HCT116 (cell line): ENCODE data around the gene PKHD1. TPM values are rescaled to one million over a fixed set of nuclear protein-coding genes. Genes with fewer than 3 reads are reported as not detected.

Source experiments
- ATAC-seq: fragments of 200-7000 bp; cut with Tn5 transposase; 2 replicates; pipeline ENCODE4 v1.9.1; 2020; ENCODE audit warnings: mild to moderate bottlenecking, moderate library complexity
- BruUV-seq: library from RNA; stranded (reverse); fragments of 400-500 nt; replicated peaks from 2 replicates; lab custom pipeline; 2021; lab: Mats Ljungman, UMichigan
- CTCF ChIA-PET: fragments of 300-600 bp; sonication (Branson Sonifier 250); formaldehyde crosslinking; loops from one replicate; lab custom pipeline; 2021; ENCODE audit warnings: antibody characterized with exemption; lab: Charles Lee
- POLR2A ChIA-PET: fragments of 300-600, 350-600 bp; sonication (Branson Sonifier 250); formaldehyde crosslinking; loops from one replicate; lab custom pipeline; 2021; ENCODE audit warnings: antibody characterized with exemption; lab: Charles Lee
- RAD21 ChIA-PET, 2 experiments: fragments of 300-600 bp; sonication (Branson Sonifier 250); formaldehyde crosslinking; loops; one replicate each; lab custom pipeline; 2023; ENCODE audit warnings: low total read pairs in 2 of 2; ENCODE audit not compliant: uncharacterized antibody in 2 of 2, unreplicated experiment in 2 of 2, low non-redundant PET in 1 of 2; lab: Charles Lee
- DNase-seq: peaks from one replicate; pipeline ENCODE4 v3.0.0-alpha.2; 2010; ENCODE audit warnings: low read depth, low spot score
- H2AFZ ChIP-seq: fragments of 200-600 bp; shearing (Covaris generic), sonication (generic); 2 replicates; pipeline ENCODE4 v1.6.1; 2017; ENCODE audit warnings: low read depth, mixed run types, mixed read lengths, antibody characterized with exemption, low read length; ENCODE audit not compliant: poor library complexity, severe bottlenecking
- H3K27ac ChIP-seq: 2 replicates; pipeline ENCODE4 v1.5.1; 2012; ENCODE audit warnings: low read depth, low read length
- H3K27me3 ChIP-seq: fragments of 200-600 bp; sonication (generic); 2 replicates; pipeline ENCODE4 v1.6.1; 2016; ENCODE audit warnings: mixed run types, low read length, mixed read lengths; ENCODE audit not compliant: insufficient read depth
- H3K36me3 ChIP-seq, 2 experiments: fragments of 200-500 bp in 1 of 2; fragments of 200-600 bp in 1 of 2; sonication (Bioruptor generic) in 1 of 2; sonication (generic) in 1 of 2; 2 replicates each; pipeline versions ENCODE4 v1.5.1 to v1.6.1; 2014 to 2016; ENCODE audit warnings: low read length in 2 of 2, inconsistent platforms in 1 of 2, mixed read lengths in 1 of 2, mixed run types in 1 of 2; ENCODE audit not compliant: insufficient read depth in 2 of 2, control insufficient read depth in 1 of 2
- H3K4me1 ChIP-seq, 2 experiments: fragments of 200-600 bp in 1 of 2; sonication (generic) in 1 of 2; 2 replicates each; pipeline versions ENCODE4 v1.5.1 to v1.6.1; 2012 to 2017; ENCODE audit warnings: low read length in 2 of 2, inconsistent platforms in 1 of 2, mild to moderate bottlenecking in 1 of 2, mixed read lengths in 1 of 2, mixed run types in 1 of 2, moderate library complexity in 1 of 2; ENCODE audit not compliant: insufficient read depth in 2 of 2, control insufficient read depth in 1 of 2
- H3K4me2 ChIP-seq: fragments of 200-600 bp; sonication (generic); 2 replicates; pipeline ENCODE4 v1.6.1; 2017; ENCODE audit warnings: mixed run types, low read length, mixed read lengths
- H3K4me3 ChIP-seq, 2 experiments: fragments of 200-600 bp in 1 of 2; sonication (generic) in 1 of 2; replicated peaks in 1 of 2; 2 replicates each; pipeline ENCODE4 v1.5.1; 2011 to 2016; ENCODE audit warnings: low read length in 2 of 2, control low read depth in 1 of 2, low read depth in 1 of 2, mild to moderate bottlenecking in 1 of 2, mixed read lengths in 1 of 2, mixed run types in 1 of 2
- H3K79me2 ChIP-seq: fragments of 200-600 bp; sonication (generic); 2 replicates; pipeline ENCODE4 v1.6.1; 2017; ENCODE audit warnings: mild to moderate bottlenecking, mixed run types, low read length, moderate library complexity, mixed read lengths; ENCODE audit not compliant: insufficient read depth
- H3K9ac ChIP-seq: fragments of 200-600 bp; sonication (generic); 2 replicates; pipeline ENCODE4 v1.6.1; 2016; ENCODE audit warnings: low read length, mixed read lengths
- H3K9me2 ChIP-seq: fragments of 200-600 bp; sonication (generic), shearing (Covaris generic); 2 replicates; pipeline ENCODE4 v1.6.1; 2017; ENCODE audit warnings: mixed run types, mild to moderate bottlenecking, moderate library complexity; ENCODE audit not compliant: insufficient read depth
- H3K9me3 ChIP-seq, 2 experiments: fragments of 200-500 bp in 1 of 2; fragments of 200-600 bp in 1 of 2; sonication (Bioruptor generic) in 1 of 2; sonication (generic) in 1 of 2; 2 replicates each; pipeline ENCODE4 v1.6.1; 2014 to 2017; ENCODE audit warnings: low read length in 2 of 2, mixed read lengths in 2 of 2, inconsistent platforms in 1 of 2, low read depth in 1 of 2, mild to moderate bottlenecking in 1 of 2, mixed run types in 1 of 2, moderate library complexity in 1 of 2; ENCODE audit not compliant: control insufficient read depth in 1 of 2, insufficient read depth in 1 of 2
- H4K20me1 ChIP-seq: fragments of 200-600 bp; sonication (generic), shearing (Covaris generic); 2 replicates; pipeline ENCODE4 v1.6.1; 2017; ENCODE audit warnings: mixed run types, mild to moderate bottlenecking, moderate library complexity; ENCODE audit not compliant: insufficient read depth
- CBX3 ChIP-seq: IDR thresholded peaks from 2 replicates; pipeline ENCODE4 v1.6.1; 2012; ENCODE audit warnings: low read depth
- CEBPB ChIP-seq: IDR thresholded peaks from 2 replicates; pipeline ENCODE4 v1.6.1; 2012; ENCODE audit warnings: low read depth
- CTCF ChIP-seq, 3 experiments: fragments of 200-600 bp in 1 of 3; sonication (generic) in 1 of 3; IDR thresholded peaks in 2 of 3; conservative IDR thresholded peaks in 1 of 3; 2 replicates each; pipeline ENCODE4 v1.5.1; 2012 to 2017; ENCODE audit warnings: low read depth in 2 of 3, low read length in 2 of 3, antibody characterized with exemption in 1 of 3, borderline replicate concordance in 1 of 3, control low read depth in 1 of 3, mild to moderate bottlenecking in 1 of 3, mixed read lengths in 1 of 3, mixed run types in 1 of 3, moderate library complexity in 1 of 3; ENCODE audit not compliant: insufficient read depth in 1 of 3
- EZH2phosphoT487 ChIP-seq: fragments of 200-600 bp; IDR thresholded peaks from 2 replicates; pipeline ENCODE4 v1.6.1; 2018; ENCODE audit warnings: antibody characterized with exemption, borderline replicate concordance
- FOSL1 ChIP-seq: IDR thresholded peaks from 2 replicates; pipeline ENCODE4 v1.6.1; 2012; ENCODE audit warnings: low read depth
- JUND ChIP-seq: IDR thresholded peaks from 2 replicates; pipeline ENCODE4 v1.6.1; 2012
- MAX ChIP-seq: IDR thresholded peaks from 2 replicates; pipeline ENCODE4 v1.6.1; 2012
- POLR2A ChIP-seq: IDR thresholded peaks from 2 replicates; pipeline ENCODE4 v1.7.0; 2011; ENCODE audit warnings: borderline replicate concordance; ENCODE audit not compliant: insufficient read depth, insufficient read length; ENCODE audit errors: extremely low read depth
- POLR2AphosphoS5 ChIP-seq: IDR thresholded peaks from 2 replicates; pipeline ENCODE4 v1.6.1; 2011; ENCODE audit warnings: mild to moderate bottlenecking, low read depth, low read length, moderate library complexity
- REST ChIP-seq: IDR thresholded peaks from 2 replicates; pipeline ENCODE4 v1.6.1; 2012; ENCODE audit warnings: low read depth
- SIN3A ChIP-seq: IDR thresholded peaks from 2 replicates; pipeline ENCODE4 v1.6.1; 2012; ENCODE audit warnings: low read depth
- SP1 ChIP-seq: IDR thresholded peaks from 2 replicates; pipeline ENCODE4 v1.6.1; 2012; ENCODE audit warnings: low read depth
- SRF ChIP-seq: IDR thresholded peaks from 2 replicates; pipeline ENCODE4 v1.6.1; 2012; ENCODE audit warnings: low read depth
- TCF7L2 ChIP-seq: IDR thresholded peaks from 2 replicates; pipeline ENCODE4 v1.7.0; 2011; ENCODE audit warnings: borderline replicate concordance, inconsistent platforms; ENCODE audit not compliant: insufficient read depth, insufficient read length; ENCODE audit errors: extremely low read depth
- YY1 ChIP-seq: IDR thresholded peaks from 2 replicates; pipeline ENCODE4 v1.6.1; 2011; ENCODE audit warnings: low read length, low read depth, moderate library complexity, mild to moderate bottlenecking; ENCODE audit not compliant: insufficient replicate concordance; ENCODE audit errors: extremely low read depth
- ZBTB33 ChIP-seq: IDR thresholded peaks from 2 replicates; pipeline ENCODE4 v1.6.1; 2011; ENCODE audit warnings: mild to moderate bottlenecking, low read length, moderate library complexity; ENCODE audit not compliant: insufficient replicate concordance; ENCODE audit errors: extremely low read depth
- ZFX ChIP-seq: fragments of 450-650 bp; IDR thresholded peaks from 2 replicates; pipeline ENCODE4 v1.6.1; 2017
- ZNF274 ChIP-seq: fragments of 200-500 bp; sonication (Bioruptor generic); IDR thresholded peaks from 2 replicates; pipeline ENCODE4 v1.6.1; 2014; ENCODE audit warnings: mild to moderate bottlenecking, low read depth, low read length, inconsistent platforms
- intact Hi-C: fragments of 100-400 bp; cut with micrococcal nuclease; formaldehyde crosslinking; loops from 2 replicates; pipeline ENCODE4 v1.10.0; 2022
- total RNA-seq: library from RNA; stranded (reverse); gene quantifications from one replicate; pipeline ENCODE4 v1.2.1, GENCODE V29; 2021; ENCODE audit not compliant: unreplicated experiment

PKHD1 gene
- total RNA-seq, 1 experiment from 2014 or later = not detected

- Histone ChIP-seq H3K4me1 (no peaks in the 10 kb centered on the region; a peak in 1 of 4 replicates), H3K36me3 (no peaks in the 10 kb centered on the region), H3K4me3 (no peak overlapping the region), H3K9ac (no peak overlapping the region), H2AFZ (no peak overlapping the region), H3K27me3 (peaks cover 20% of the 10 kb centered on the region), H4K20me1 (no peaks in the 10 kb centered on the region), H3K9me3 (no peaks in the 10 kb centered on the region), H3K79me2 (no peaks in the 10 kb centered on the region), H3K4me2 (no peak overlapping the region), H3K9me2 (no peaks in the 10 kb centered on the region), H3K27ac (no peak overlapping the region)
- TF ChIP-seq SIN3A (no peak), ZFX (no peak), POLR2A (no peak), CEBPB (no peak), SP1 (no peak), FOSL1 (no peak), ZBTB33 (no peak), MAX (no peak), SRF (no peak), TCF7L2 (no peak), YY1 (no peak), REST (no peak), CBX3 (no peak), CTCF (IDR thresholded peaks at IDR 0.05 in 2 of 3, conservative IDR thresholded peaks at IDR 0.05 in 1 of 3; ENCODE audit: borderline replicate concordance in 1 of 3, insufficient read depth in 1 of 3, low read depth in 2 of 3, low read length in 2 of 3) (no peak), ZNF274 (no peak), JUND (no peak), POLR2AphosphoS5 (no peak), EZH2phosphoT487 (no peak)
- ChIA-PET RAD21 (no interaction called here), CTCF (no interaction called here), POLR2A (no interaction called here)
- intact Hi-C loops = no loop called here
- no TSS peak for BruUV-seq
- no peak for ATAC-seq
- no peak for DNase-seq
Measured at GRCh38 chr6:52109171-52109571, 21.8 kb upstream of the PKHD1 start.
